ENCODE results near the gene FBXO10.
"Not testable (repeated sequence)": the region's sequence is repeated elsewhere in the genome, so short reads cannot be mapped to it uniquely, and the experiment has no call there.

The FBXO10 gene

GRCh38 chr9:37575921-37576721 lies at the start of gene FBXO10:
Gene FBXO10, minus strand, starts transcription at chr9:37576380. Its CDS starts 34,612 bp downstream, at chr9:37541768.
- peak; percentile 85 for DNase-seq (ENCODE audit: low read depth, low spot score)

- DNase-seq (ENCODE audit: low read depth, low spot score): no peak
Observed at GRCh38 chr9:37625758-37626147, 49.6 kb upstream of the FBXO10 start.

GRCh38 chr9:37625036-37625757 lies 49.0 kb upstream of the FBXO10 start:
- no peak for DNase-seq (ENCODE audit: low read depth, low spot score)

GRCh38 chr9:37624073-37624472 lies 47.9 kb upstream of the FBXO10 start:
- DNase-seq (ENCODE audit: low read depth, low spot score): no peak

- DNase-seq (ENCODE audit: low read depth, low spot score): no peak
Observed at GRCh38 chr9:37623267-37623666, 47.1 kb upstream of the FBXO10 start.

- no peak for DNase-seq (ENCODE audit: low read depth, low spot score)
Observed at GRCh38 chr9:37622462-37622861, 46.3 kb upstream of the FBXO10 start.

GRCh38 chr9:37621273-37622121 lies 45.3 kb upstream of the FBXO10 start:
- DNase-seq (ENCODE audit: low read depth, low spot score): no peak

GRCh38 chr9:37620396-37620795 lies 44.2 kb upstream of the FBXO10 start:
- DNase-seq (ENCODE audit: low read depth, low spot score): no peak

- DNase-seq (ENCODE audit: low read depth, low spot score): no peak
Observed at GRCh38 chr9:37619806-37620205, 43.6 kb upstream of the FBXO10 start.

GRCh38 chr9:37618817-37619216 lies 42.6 kb upstream of the FBXO10 start:
- no peak for DNase-seq (ENCODE audit: low read depth, low spot score)

GRCh38 chr9:37617832-37618231 lies 41.7 kb upstream of the FBXO10 start:
- peak; percentile 28 for DNase-seq (ENCODE audit: low read depth, low spot score)

GRCh38 chr9:37617161-37617560 lies 41.0 kb upstream of the FBXO10 start:
- DNase-seq (ENCODE audit: low read depth, low spot score): no peak

GRCh38 chr9:37611961-37612360 lies 35.8 kb upstream of the FBXO10 start:
- DNase-seq (ENCODE audit: low read depth, low spot score): no peak

GRCh38 chr9:37611014-37611413 lies 34.8 kb upstream of the FBXO10 start:
- no peak for DNase-seq (ENCODE audit: low read depth, low spot score)

GRCh38 chr9:37609735-37610397 lies 33.7 kb upstream of the FBXO10 start:
- no peak for DNase-seq (ENCODE audit: low read depth, low spot score)

- DNase-seq (ENCODE audit: low read depth, low spot score): no peak
Observed at GRCh38 chr9:37608250-37608649, 32.1 kb upstream of the FBXO10 start.

GRCh38 chr9:37604296-37604695 lies 28.1 kb upstream of the FBXO10 start:
- DNase-seq (ENCODE audit: low read depth, low spot score): no peak

GRCh38 chr9:37602817-37603216 lies 26.6 kb upstream of the FBXO10 start:
- DNase-seq (ENCODE audit: low read depth, low spot score): no peak

- DNase-seq (ENCODE audit: low read depth, low spot score): not testable (repeated sequence)
Observed at GRCh38 chr9:37602061-37602460, 25.9 kb upstream of the FBXO10 start.

GRCh38 chr9:37596504-37596903 lies 20.3 kb upstream of the FBXO10 start:
- no peak for DNase-seq (ENCODE audit: low read depth, low spot score)

- no peak for DNase-seq (ENCODE audit: low read depth, low spot score)
Observed at GRCh38 chr9:37593883-37594448, 17.8 kb upstream of the FBXO10 start.

Data from ELF-1 (cell line).